C4-2B (cell line): ENCODE data around the gene POF1B.

Experiments used
- CTCF ChIP-seq: fragments of 450-650 bp; conservative IDR thresholded peaks from 2 replicates; pipeline ENCODE4 v1.5.1; 2017; ENCODE audit warnings: mild to moderate bottlenecking
- ZFX ChIP-seq: fragments of 450-650 bp; IDR thresholded peaks from 2 replicates; pipeline ENCODE4 v1.6.1; 2017

DNA sequence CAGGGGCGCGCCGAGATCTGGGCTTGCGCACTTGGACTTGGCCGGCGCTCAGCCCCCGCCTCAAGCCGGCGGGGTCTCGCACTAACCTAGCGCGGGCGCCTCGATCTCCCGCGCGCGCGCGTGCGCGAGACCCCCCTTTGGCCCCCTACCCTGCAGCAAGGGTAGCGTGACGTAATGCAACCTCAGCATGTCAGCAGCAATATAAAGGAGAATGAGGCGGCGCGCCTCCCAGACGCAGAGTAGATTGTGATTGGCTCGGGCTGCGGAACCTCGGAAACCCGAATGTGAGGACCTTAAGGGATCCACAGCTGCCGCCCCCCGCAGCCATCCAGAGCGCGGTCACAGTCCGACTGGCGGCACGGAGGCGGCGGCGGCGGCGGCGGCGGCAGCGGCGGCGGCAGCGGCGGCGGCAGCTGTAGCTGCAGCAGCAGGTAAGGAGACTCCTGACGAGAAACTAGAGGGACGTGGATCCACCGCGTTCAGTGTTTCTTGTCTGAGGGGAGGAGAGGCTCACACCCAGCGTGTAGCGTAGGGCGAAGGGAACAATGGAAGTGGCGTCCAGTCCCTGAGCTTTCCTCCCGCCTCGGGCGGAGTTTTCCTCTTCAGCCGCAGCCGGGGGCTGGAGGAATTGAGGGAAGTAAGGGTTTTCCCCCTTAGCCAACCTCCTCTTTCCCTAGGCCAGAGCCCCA is 135.6 kb downstream of the POF1B start, which contains the start of the genes SATL1 and ZNF711:
- no peak for TF ChIP-seq CTCF
- no peak for TF ChIP-seq ZFX
